Gastrocnemius medialis (tissue), 4 donors: ENCODE data around the gene IYD. TPM values are rescaled to one million over a fixed set of nuclear protein-coding genes. Genes with fewer than 3 reads are reported as not detected.

Source experiments
- ATAC-seq, 2 donors: fragments of 150-250 bp; one replicate each; pipeline ENCODE4 v1.9.1; 2016
- DNase-seq, 2 donors: peaks; one replicate each; pipeline ENCODE4 v3.0.0-alpha.2; 2019
- H3K27ac ChIP-seq, 4 donors: fragments of 200-600 bp; sonication (generic); 1 replicate in 1 of 4; 2 replicates in 3 of 4; pipeline ENCODE4 v1.5.1; 2016 to 2018; ENCODE audit warnings: mild to moderate bottlenecking in 2 of 4, moderate library complexity in 1 of 4
- H3K27me3 ChIP-seq, 3 donors: fragments of 200-600 bp; sonication (generic) in 2 of 3; 1 replicate in 1 of 3; 2 replicates in 2 of 3; pipeline versions ENCODE4 v1.5.1 to v1.6.0; 2016 to 2019; ENCODE audit warnings: mild to moderate bottlenecking in 1 of 3, moderate library complexity in 1 of 3
- H3K36me3 ChIP-seq, 2 donors: fragments of 200-600 bp; sonication (generic) in 1 of 2; one replicate each; pipeline ENCODE4 v1.5.1; 2017 to 2018
- H3K4me1 ChIP-seq, 2 donors: fragments of 200-600 bp; sonication (generic) in 1 of 2; one replicate each; pipeline ENCODE4 v1.5.1; 2016 to 2017; ENCODE audit warnings: mild to moderate bottlenecking in 2 of 2
- H3K4me3 ChIP-seq, 4 donors: fragments of 200-600 bp; sonication (generic) in 3 of 4; 1 replicate in 1 of 4; 2 replicates in 3 of 4; pipeline ENCODE4 v1.5.1; 2016 to 2019; ENCODE audit warnings: mild to moderate bottlenecking in 2 of 4
- H3K9me3 ChIP-seq, 3 donors: fragments of 200-600 bp; sonication (generic) in 2 of 3; 1 replicate in 1 of 3; 2 replicates in 2 of 3; pipeline ENCODE4 v1.5.1; 2016 to 2019
- POLR2A ChIP-seq, 2 donors: fragments of 450-650 bp; IDR thresholded peaks; one replicate each; pipeline ENCODE4 v1.6.1; 2017; ENCODE audit warnings: antibody characterized with exemption in 2 of 2, mild to moderate bottlenecking in 2 of 2, moderate library complexity in 2 of 2
- in situ Hi-C, 4 donors: fragments of 200-750 bp; cut with MboI; loops; one replicate each; pipeline versions ENCODE4 v1.15.0 to v1.8.0; 2017; ENCODE audit warnings: low sequenced_read_pairs in 4 of 4
- intact Hi-C: fragments of 100-400 bp; cut with DNase I; formaldehyde crosslinking; loops from one replicate; pipeline ENCODE4 v1.15.1; 2023; ENCODE audit warnings: low total_unique reads
- total RNA-seq, 4 donors: library from RNA; depleted of rRNA; stranded (reverse); fragments of >200 nt; gene quantifications; one replicate each; pipeline versions ENCODE4 v1.1.0 to v1.2.3, GENCODE V29; 2016
- TF ChIP-seq, protein P1 (sequence below), 5 experiments: fragments of 450-650 bp in 3 of 5; fragments of 200-600 bp in 2 of 5; sonication (generic) in 2 of 5; IDR thresholded peaks in 4 of 5; conservative IDR thresholded peaks in 1 of 5; 1 replicate in 4 of 5; 2 replicates in 1 of 5; pipeline ENCODE4 v1.5.1; 2016 to 2019; ENCODE audit warnings: antibody characterized with exemption in 5 of 5, mild to moderate bottlenecking in 3 of 5, moderate library complexity in 3 of 5

IYD gene
- total RNA-seq, 4 donors from 2014 or later = 0.10 to 0.20 TPM; not detected in 2

DNA sequence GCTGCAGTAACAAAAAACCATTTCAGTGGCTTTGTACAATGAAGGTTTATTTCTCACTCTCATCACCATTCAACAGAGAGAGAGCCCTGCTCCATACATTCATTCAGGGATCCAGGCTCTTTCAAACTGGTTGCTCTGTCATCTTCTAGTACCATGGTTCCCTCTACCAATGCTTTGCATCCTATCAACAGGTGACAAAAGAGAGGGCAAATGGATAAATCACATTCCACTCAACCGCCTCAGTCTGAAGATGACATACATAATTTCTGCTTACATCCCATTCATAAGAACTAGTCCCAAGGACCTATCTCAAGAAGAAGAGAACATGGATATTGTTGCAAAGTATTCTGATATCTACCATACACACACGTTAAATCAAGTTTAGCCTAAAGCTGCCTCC, 51.6 kb downstream of the IYD start:
- no peak for TF ChIP-seq POLR2A (IDR thresholded peaks at IDR 0.05)
- TF ChIP-seq, protein P1, sequence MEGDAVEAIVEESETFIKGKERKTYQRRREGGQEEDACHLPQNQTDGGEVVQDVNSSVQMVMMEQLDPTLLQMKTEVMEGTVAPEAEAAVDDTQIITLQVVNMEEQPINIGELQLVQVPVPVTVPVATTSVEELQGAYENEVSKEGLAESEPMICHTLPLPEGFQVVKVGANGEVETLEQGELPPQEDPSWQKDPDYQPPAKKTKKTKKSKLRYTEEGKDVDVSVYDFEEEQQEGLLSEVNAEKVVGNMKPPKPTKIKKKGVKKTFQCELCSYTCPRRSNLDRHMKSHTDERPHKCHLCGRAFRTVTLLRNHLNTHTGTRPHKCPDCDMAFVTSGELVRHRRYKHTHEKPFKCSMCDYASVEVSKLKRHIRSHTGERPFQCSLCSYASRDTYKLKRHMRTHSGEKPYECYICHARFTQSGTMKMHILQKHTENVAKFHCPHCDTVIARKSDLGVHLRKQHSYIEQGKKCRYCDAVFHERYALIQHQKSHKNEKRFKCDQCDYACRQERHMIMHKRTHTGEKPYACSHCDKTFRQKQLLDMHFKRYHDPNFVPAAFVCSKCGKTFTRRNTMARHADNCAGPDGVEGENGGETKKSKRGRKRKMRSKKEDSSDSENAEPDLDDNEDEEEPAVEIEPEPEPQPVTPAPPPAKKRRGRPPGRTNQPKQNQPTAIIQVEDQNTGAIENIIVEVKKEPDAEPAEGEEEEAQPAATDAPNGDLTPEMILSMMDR (IDR thresholded peaks at IDR 0.05 in 4 of 5, conservative IDR thresholded peaks at IDR 0.05 in 1 of 5) = no peak
- intact Hi-C loops = no loop called here
- Histone ChIP-seq H3K27me3 (no peaks in the 10 kb centered on the region), H3K27ac (no peak overlapping the region), H3K36me3 (no peaks in the 10 kb centered on the region), H3K4me1 (peaks cover 0 to 6% of the 10 kb centered on the region in 2 donors), H3K9me3 (no peaks in the 10 kb centered on the region), H3K4me3 (no peak overlapping the region)
- ATAC-seq = no peak
- no peak for DNase-seq
- in situ Hi-C loops = loop anchor here in 1 of 4 donors (5.0 kb wide), 1 partner anchor 392 kb away; no protein-coding TSS in a partner anchor

DNA sequence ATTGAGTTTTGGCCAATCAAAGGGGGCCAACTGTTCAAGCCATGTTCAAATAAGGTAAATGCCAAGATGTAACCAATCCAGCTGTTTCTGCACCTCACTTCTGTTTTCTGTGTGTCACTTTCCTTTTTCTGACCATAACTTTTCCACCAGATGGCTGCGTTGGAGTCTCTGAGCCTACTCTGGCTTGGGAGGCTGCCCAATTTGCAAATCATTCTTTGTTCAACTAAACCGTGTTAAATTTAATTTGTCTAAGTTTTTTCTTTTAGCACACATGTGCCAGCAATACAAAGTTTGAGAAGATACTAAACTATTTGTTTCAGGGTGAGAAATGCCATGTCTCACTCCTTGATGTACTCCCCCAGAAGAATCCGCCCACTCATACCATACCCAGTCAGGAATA, 52.1 kb downstream of the IYD start:
- intact Hi-C loops = no loop called here
- in situ Hi-C loops = loop anchor here in 1 of 4 donors (5.0 kb wide), 1 partner anchor 391 kb away; no protein-coding TSS in a partner anchor

DNA sequence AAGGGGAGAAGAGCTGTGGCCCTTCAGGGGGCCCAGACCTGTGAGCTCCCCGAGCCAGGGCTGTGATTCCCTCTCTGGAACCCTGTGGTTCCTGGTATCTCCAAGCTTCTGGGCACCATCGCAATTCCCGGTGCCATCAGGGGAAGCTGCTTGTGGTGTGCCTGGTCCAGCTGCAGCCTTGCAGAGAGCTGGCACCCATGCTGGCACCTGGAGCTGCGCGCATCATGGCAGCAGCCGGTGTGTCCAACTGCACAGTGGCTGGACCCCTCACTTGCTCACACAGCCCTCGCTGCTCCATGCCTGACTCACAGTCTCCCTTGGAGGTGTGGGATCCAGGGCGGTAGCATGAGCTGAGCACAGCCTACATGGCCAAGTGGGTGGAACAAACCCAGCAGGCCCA, 56.7 kb downstream of the IYD start:
- intact Hi-C loops (no loop called here), in situ Hi-C loops (no loop called here)
- H3K27ac ChIP-seq = no peak overlapping the region
- DNase-seq (no peak), ATAC-seq (no peak)
- TF ChIP-seq, protein P1 (IDR thresholded peaks at IDR 0.05 in 4 of 5, conservative IDR thresholded peaks at IDR 0.05 in 1 of 5) = no peak
- no peak for TF ChIP-seq POLR2A (IDR thresholded peaks at IDR 0.05)
- H3K36me3 ChIP-seq = no peaks in the 10 kb centered on the region
- no peak overlapping the region for H3K4me3 ChIP-seq
- H3K4me1 ChIP-seq = no peaks in the 10 kb centered on the region
- no peaks in the 10 kb centered on the region for H3K27me3 ChIP-seq
- no peaks in the 10 kb centered on the region for H3K9me3 ChIP-seq

More for the DNA sequence above, 52.1 kb downstream of the IYD start:
- DNase-seq = no peak
- Histone ChIP-seq H3K9me3 (no peaks in the 10 kb centered on the region), H3K4me1 (peaks cover 0 to 6% of the 10 kb centered on the region in 2 donors), H3K36me3 (no peaks in the 10 kb centered on the region), H3K27ac (no peak overlapping the region), H3K4me3 (no peak overlapping the region), H3K27me3 (no peaks in the 10 kb centered on the region)
- ATAC-seq = no peak
- no peak for TF ChIP-seq POLR2A (IDR thresholded peaks at IDR 0.05)
- TF ChIP-seq, protein P1 (IDR thresholded peaks at IDR 0.05 in 4 of 5, conservative IDR thresholded peaks at IDR 0.05 in 1 of 5) = no peak

DNA sequence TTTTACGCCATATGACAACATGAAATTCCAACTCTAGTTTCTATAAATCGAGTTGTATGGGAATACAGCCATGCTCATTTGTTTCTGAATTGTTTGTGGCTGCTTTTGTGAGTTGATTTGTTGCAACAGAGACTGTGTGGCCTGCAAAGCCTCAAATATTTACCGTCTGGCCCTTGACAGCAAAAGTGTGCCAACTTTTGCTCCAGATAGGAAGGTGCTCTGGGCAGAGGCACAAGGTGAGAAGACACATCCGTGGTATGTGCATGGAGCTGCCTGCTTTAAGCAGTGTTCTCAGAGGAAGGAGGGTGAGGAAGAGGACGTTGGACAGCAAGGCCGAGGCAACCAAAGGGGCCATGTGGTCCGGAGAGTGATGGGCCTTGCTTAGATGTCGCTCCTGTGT, 57.4 kb downstream of the IYD start:
- Histone ChIP-seq H3K27ac (no peak overlapping the region), H3K36me3 (no peaks in the 10 kb centered on the region), H3K9me3 (no peaks in the 10 kb centered on the region), H3K4me3 (no peak overlapping the region), H3K4me1 (no peaks in the 10 kb centered on the region), H3K27me3 (no peaks in the 10 kb centered on the region)
- intact Hi-C loops (no loop called here), in situ Hi-C loops (no loop called here)
- DNase-seq (no peak), ATAC-seq (no peak)
- TF ChIP-seq POLR2A (IDR thresholded peaks at IDR 0.05) = no peak
- TF ChIP-seq, protein P1 (IDR thresholded peaks at IDR 0.05 in 4 of 5, conservative IDR thresholded peaks at IDR 0.05 in 1 of 5) = no peak

DNA sequence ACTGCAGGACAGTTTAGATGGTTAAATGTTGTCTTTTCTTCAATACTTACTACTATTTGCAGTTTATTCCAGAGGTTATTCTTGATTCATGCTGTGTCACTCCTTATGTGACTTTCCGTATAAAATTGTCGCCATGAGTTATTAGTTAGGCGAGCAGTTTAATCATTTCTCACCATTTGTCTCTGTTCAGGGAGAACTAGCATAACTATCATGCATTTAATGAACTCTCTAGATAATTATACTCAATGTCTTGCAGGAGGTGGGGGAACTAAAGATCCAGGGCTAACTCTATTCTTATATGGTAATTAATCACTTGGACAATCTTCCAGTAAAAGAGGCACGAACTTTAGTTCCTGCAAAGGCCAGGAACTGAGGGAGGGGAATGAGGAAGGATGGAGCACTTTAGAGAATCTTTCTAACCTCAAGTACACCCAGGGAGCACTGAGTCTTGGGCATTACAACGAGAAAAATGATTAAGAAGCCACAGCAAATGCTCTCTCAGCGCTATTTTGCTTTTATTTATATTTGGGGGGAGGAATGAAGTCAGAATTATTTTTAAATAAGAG, 58.3 kb downstream of the IYD start:
- H3K4me3 ChIP-seq = no peak overlapping the region
- no peaks in the 10 kb centered on the region for H3K27me3 ChIP-seq
- DNase-seq (no peak), ATAC-seq (no peak)
- TF ChIP-seq, protein P1 (IDR thresholded peaks at IDR 0.05 in 4 of 5, conservative IDR thresholded peaks at IDR 0.05 in 1 of 5) = no peak
- no peak for TF ChIP-seq POLR2A (IDR thresholded peaks at IDR 0.05)
- H3K36me3 ChIP-seq = no peaks in the 10 kb centered on the region
- in situ Hi-C loops = no loop called here
- intact Hi-C loops = no loop called here
- H3K4me1 ChIP-seq = no peaks in the 10 kb centered on the region
- no peaks in the 10 kb centered on the region for H3K9me3 ChIP-seq
- H3K27ac ChIP-seq = no peak overlapping the region
